ENCODE results near the gene SCNN1B. TPM values are rescaled to one million over a fixed set of nuclear protein-coding genes. Genes with fewer than 3 reads are reported as not detected.

The SCNN1B gene
- total RNA-seq, 3 donors from 2014 or later (not counting 1 experiment from before 2014, with no cell fraction given) = not detected

GRCh38 chr16:23377071-23377931, 75.2 kb downstream of the SCNN1B start:
- Histone ChIP-seq H3K4me3 (ENCODE audit: low read length) (no peak overlapping the region), H3K27me3 (ENCODE audit: control insufficient read depth, insufficient read depth, low read length) (no peaks in the 10 kb centered on the region), H3K36me3 (ENCODE audit: control insufficient read depth, insufficient read depth, low read length) (no peaks in the 10 kb centered on the region), H3K27ac (ENCODE audit: low read length) (no peak overlapping the region), H3K9me3 (ENCODE audit: control insufficient read depth, insufficient read depth, low read length) (no peaks in the 10 kb centered on the region), H3K4me1 (ENCODE audit: control insufficient read depth, insufficient read depth, low read length) (no peaks in the 10 kb centered on the region)
- ATAC-seq (no peak), DNase-seq (no peak)
- intact Hi-C loops (cut with micrococcal nuclease) = no loop called here
- WGBS (ENCODE audit: insufficient coverage) = 85% methylated on average over 9 of the region's 9 CpGs
- H3K36me3 Mint-ChIP-seq = no peaks in the 10 kb centered on the region
- TF ChIP-seq CTCF (IDR thresholded peaks at IDR 0.05) = no peak
- no peaks in the 10 kb centered on the region for H3K27me3 Mint-ChIP-seq (ENCODE audit: low read depth in 2 of 2)
- H3K27ac Mint-ChIP-seq = no peak overlapping the region
- no peaks in the 10 kb centered on the region for H3K9me3 Mint-ChIP-seq
- H3K4me3 Mint-ChIP-seq = no peak overlapping the region
- no peaks in the 10 kb centered on the region for H3K4me1 Mint-ChIP-seq

DNA sequence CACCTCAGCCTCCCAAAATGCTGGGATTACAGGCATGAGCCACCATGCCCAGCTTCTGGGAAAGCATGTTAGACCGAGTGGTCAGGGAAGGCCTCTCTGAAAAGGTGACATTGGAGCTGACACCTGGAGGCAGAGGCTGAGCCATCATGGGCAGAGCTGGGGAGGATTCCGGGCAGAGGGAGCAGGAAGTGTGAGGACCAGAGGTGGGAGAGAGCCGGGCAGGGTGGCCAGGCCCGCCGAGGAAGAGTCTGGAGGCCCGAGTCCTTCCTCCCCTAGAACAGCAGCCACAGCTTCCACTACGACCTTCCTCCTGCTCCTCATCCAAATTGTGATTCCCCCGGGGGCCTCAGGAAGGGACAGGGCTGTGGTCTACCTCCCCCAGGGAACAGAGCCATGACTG, 76.2 kb downstream of the SCNN1B start:
- no peaks in the 10 kb centered on the region for H3K4me1 ChIP-seq (ENCODE audit: control insufficient read depth, insufficient read depth, low read length)
- H3K27me3 Mint-ChIP-seq (ENCODE audit: low read depth in 2 of 2) = no peaks in the 10 kb centered on the region
- WGBS (ENCODE audit: insufficient coverage) = 75% methylated on average over 8 of the region's 8 CpGs
- H3K9me3 Mint-ChIP-seq = no peaks in the 10 kb centered on the region
- H3K9me3 ChIP-seq (ENCODE audit: control insufficient read depth, insufficient read depth, low read length) = no peaks in the 10 kb centered on the region
- no peaks in the 10 kb centered on the region for H3K36me3 Mint-ChIP-seq
- intact Hi-C loops (cut with micrococcal nuclease) = no loop called here
- no peak overlapping the region for H3K4me3 Mint-ChIP-seq
- ATAC-seq (no peak), DNase-seq (no peak)
- no peak for TF ChIP-seq CTCF (IDR thresholded peaks at IDR 0.05)
- H3K36me3 ChIP-seq (ENCODE audit: control insufficient read depth, insufficient read depth, low read length) = no peaks in the 10 kb centered on the region
- no peak overlapping the region for H3K4me3 ChIP-seq (ENCODE audit: low read length)
- no peaks in the 10 kb centered on the region for H3K27me3 ChIP-seq (ENCODE audit: control insufficient read depth, insufficient read depth, low read length)
- no peaks in the 10 kb centered on the region for H3K4me1 Mint-ChIP-seq
- no peak overlapping the region for H3K27ac ChIP-seq (ENCODE audit: low read length)
- H3K27ac Mint-ChIP-seq = no peak overlapping the region

GRCh38 chr16:23378921-23379320, 76.8 kb downstream of the SCNN1B start:
- Histone ChIP-seq H3K27ac (ENCODE audit: low read length) (no peak overlapping the region), H3K9me3 (ENCODE audit: control insufficient read depth, insufficient read depth, low read length) (no peaks in the 10 kb centered on the region), H3K27me3 (ENCODE audit: control insufficient read depth, insufficient read depth, low read length) (no peaks in the 10 kb centered on the region), H3K36me3 (ENCODE audit: control insufficient read depth, insufficient read depth, low read length) (no peaks in the 10 kb centered on the region), H3K4me3 (ENCODE audit: low read length) (no peak overlapping the region), H3K4me1 (ENCODE audit: control insufficient read depth, insufficient read depth, low read length) (no peaks in the 10 kb centered on the region)
- Mint-ChIP-seq H3K9me3 (no peaks in the 10 kb centered on the region), H3K4me3 (no peak overlapping the region), H3K27ac (no peak overlapping the region), H3K4me1 (no peaks in the 10 kb centered on the region), H3K36me3 (no peaks in the 10 kb centered on the region), H3K27me3 (ENCODE audit: low read depth in 2 of 2) (no peaks in the 10 kb centered on the region)
- DNase-seq = no peak
- 87% methylated on average over 5 of the region's 5 CpGs for WGBS (ENCODE audit: insufficient coverage)
- no peak for ATAC-seq
- no peak for TF ChIP-seq CTCF (IDR thresholded peaks at IDR 0.05)
- intact Hi-C loops (cut with micrococcal nuclease) = no loop called here

DNA sequence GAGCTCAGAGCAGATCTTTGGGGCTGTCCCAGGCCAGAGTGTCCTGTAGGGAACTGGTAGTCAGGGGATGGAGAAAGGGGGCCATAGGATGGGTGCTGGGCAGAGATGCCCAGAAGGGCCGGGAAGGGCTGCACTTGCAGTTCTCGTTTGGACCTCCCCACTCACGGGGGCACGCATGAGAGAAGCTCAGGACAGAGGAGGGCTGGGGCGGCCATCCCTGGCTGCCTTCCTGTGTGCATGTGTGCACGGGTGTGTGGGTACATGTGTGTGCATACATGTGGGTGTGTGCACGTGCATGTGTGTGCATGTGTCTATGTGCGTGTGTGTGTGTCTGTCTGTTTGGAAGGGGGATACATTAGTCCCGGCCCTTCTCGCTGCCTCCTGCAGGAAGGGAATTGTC, 77.6 kb downstream of the SCNN1B start:
- 83% methylated on average over 10 of the region's 10 CpGs for WGBS (ENCODE audit: insufficient coverage)
- no peak for ATAC-seq
- DNase-seq = no peak
- Histone ChIP-seq H3K9me3 (ENCODE audit: control insufficient read depth, insufficient read depth, low read length) (no peaks in the 10 kb centered on the region), H3K4me3 (ENCODE audit: low read length) (no peak overlapping the region), H3K27ac (ENCODE audit: low read length) (no peak overlapping the region), H3K36me3 (ENCODE audit: control insufficient read depth, insufficient read depth, low read length) (no peaks in the 10 kb centered on the region), H3K27me3 (ENCODE audit: control insufficient read depth, insufficient read depth, low read length) (no peaks in the 10 kb centered on the region), H3K4me1 (ENCODE audit: control insufficient read depth, insufficient read depth, low read length) (no peaks in the 10 kb centered on the region)
- Mint-ChIP-seq H3K9me3 (no peaks in the 10 kb centered on the region), H3K27ac (no peak overlapping the region), H3K4me1 (no peaks in the 10 kb centered on the region), H3K36me3 (no peaks in the 10 kb centered on the region), H3K4me3 (no peak overlapping the region), H3K27me3 (ENCODE audit: low read depth in 2 of 2) (no peaks in the 10 kb centered on the region)
- intact Hi-C loops (cut with micrococcal nuclease) = no loop called here
- TF ChIP-seq CTCF (IDR thresholded peaks at IDR 0.05) = no peak
